GM21360 (cell line): ENCODE measurements around the gene ZNF783.
A peak's percentile ranks its signal among the peaks of the same experiment; 100 is the strongest.
"Not testable (repeated sequence)": the region's sequence is repeated elsewhere in the genome, so short reads cannot be mapped to it uniquely, and the experiment has no call there.

Experiments used
- ATAC-seq: cut with Tn5 transposase; IDR thresholded peaks from one replicate; pipeline ENCODE4 v1.9.1; 2021; ENCODE audit warnings: mild to moderate bottlenecking, moderate library complexity; ENCODE audit not compliant: unreplicated experiment

ZNF783 gene

DNA sequence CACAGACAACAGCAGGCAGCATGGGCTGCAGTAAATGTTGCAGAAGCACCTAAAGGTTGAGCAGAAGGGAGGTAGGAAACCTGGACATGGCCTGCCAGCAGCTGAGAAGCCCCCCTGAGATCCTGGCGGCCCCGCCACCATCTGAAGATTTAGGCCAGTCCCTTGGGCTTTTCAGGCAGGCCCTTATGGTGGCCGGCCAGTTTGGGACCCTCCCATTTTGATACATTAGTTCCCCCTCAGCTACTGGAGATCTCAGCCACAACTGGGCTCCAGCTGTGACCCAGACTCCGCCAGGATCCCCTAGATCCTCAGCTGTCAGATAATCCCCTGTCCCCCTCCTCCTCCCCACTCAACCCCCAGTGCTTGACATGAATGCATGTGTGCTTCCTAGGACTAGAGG is 34.4 kb downstream of the ZNF783 start:
- ATAC-seq, result no peak

DNA sequence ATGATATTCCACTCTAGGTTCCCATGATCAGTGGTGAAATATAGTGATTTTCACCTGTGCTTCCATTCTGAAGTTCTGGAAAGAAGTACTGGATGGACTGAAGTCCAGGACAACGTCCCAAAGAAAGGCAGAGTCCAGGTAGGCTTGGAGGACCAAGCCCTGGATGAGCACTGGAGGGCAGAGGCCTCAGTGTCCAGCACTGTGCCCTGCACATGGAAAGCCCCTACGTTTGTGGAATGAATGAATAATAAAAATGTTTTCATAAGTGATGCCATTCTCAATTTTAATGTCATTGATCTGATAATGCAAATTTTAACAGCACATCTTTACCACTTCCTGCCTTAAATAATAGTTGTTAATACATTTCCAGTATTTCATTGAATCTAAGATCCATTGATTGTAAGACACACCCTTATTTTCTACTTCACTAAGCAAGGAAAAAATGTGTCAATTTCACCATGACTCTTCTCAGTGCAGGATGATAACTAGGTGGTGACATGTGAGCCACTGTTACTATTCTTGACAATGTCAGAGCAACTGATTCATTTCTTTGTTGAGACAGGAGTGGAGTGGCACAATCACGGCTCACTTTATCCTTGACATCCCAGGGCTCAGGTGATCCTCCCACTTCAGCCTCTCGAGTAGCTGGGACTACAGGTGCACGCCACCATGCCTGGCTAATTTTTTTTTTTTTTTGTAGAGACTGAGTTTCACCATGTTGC is 35.2 kb downstream of the ZNF783 start:
- no peak for ATAC-seq

GRCh38 chr7:149300620-149301285 is 38.8 kb downstream of the ZNF783 start:
- no peak for ATAC-seq

DNA sequence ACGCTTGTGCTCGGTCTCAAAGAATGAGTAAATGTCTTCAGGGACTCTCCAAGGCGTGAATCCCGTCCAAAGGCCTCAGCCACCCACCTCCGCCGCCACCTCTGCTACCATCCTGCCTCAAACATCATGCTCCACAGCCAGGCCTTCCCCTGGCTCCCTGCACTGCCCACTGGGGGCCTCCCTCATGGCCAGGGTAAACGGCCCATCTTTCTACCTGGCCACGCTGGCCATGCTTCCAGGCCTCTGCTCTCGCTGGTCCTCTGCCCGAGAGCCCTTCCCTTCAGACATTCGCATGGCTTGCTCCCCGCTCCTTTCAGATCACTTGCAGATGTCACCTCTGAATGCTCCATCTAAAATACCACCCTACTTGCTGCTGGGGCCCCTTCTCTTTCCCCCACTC is 40.2 kb downstream of the ZNF783 start:
- no peak for ATAC-seq

DNA sequence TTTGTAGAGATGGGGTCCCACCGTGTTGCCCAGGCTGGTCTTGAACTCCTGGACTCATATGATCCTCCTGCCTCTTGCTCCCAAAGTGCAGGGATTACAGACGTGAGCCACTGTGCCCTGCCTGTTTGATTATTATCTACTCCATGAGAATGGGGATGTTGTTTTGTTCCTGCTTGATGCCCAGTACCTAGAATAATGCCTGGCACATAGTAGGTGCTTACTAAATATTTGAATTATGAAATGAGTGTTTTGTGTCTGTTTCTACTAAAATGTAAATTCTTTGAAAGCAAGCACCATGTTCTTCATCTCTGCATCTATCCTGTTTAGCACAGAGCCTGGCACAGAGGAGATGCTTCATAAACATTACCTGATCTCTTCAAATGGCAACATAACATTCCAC is 40.9 kb downstream of the ZNF783 start:
- ATAC-seq, result no peak

DNA sequence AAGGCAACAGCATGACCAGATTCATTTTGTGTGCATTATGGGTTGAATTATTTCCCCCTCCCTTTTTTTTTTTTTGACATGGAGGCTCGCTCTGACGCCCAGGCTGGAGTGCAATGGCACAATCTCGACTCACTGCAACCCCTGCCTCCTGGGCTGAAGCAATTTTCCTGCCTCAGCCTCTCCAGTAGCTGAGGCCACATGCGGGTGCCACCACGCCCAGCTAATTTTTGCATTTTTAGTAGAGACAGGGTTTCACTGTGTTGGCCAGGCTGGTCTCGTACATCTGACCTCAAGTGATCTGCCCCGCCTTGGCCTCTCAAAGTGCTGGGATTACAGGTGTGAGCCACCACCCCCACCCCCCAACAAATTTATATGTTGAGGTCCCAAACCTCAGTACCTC is 42.0 kb downstream of the ZNF783 start:
- ATAC-seq, result no peak

DNA sequence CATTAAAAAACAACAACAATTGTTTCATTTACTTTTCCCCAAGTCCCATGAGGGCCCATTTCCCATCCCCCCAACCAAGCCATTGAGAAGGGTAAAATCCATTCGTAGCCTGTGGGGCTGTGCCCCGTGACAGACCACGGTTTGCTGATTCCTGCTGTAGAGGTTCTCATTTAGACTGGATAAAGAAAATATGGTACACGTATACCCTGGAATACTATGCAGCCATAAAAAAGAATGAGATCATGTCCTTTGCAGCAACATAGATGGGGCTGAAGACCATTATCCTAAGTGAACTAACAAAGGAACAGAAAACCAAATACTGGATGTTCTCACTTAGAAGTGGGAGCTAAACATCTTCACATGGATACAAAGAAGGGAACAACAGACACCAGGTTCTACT is 44.9 kb downstream of the ZNF783 start:
- no peak for ATAC-seq

- ATAC-seq, result no peak
Measured at GRCh38 chr7:149307775-149308501, 45.9 kb downstream of the ZNF783 start.

DNA sequence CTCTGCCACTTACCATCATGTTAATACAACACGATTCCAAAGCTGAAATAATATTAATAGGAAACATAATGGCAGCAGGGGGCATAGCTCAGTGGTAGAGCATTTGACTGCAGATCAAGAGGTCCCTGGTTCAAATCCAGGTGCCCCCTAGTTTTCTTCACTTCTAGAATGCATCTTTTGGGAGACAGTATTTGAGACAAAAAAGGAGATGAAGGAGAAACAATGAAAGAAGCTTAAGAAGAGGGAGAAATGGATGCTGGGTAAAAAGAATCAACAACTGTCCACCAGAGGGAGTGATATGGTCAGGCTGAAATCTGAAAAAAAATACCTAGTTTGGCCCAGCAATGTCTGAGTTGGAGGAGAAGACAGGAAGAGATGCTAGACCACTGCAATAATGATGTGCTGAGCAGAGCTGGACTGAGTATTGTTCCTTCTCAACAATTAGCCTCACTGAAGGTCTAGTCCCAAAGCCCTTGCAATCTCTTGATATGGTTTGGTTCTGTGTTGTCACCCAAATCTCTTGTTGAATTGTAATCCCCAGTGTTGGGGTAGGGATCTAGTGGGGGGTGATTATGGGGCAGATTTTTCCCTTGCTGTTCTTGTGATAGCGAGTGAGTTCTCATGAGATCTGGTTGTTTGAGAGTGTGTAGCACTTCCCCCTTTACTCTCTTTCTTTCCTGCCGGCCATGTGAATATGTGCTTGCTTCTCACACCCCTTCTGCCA is 48.3 kb downstream of the ZNF783 start:
- ATAC-seq, result peak; percentile 55

GRCh38 chr7:149310990-149311573 is 49.1 kb downstream of the ZNF783 start:
- ATAC-seq, result no peak

- no peak for ATAC-seq
Measured at GRCh38 chr7:149313981-149314380, 52.0 kb downstream of the ZNF783 start.

- no peak for ATAC-seq
Measured at GRCh38 chr7:149316606-149317005, 54.6 kb downstream of the ZNF783 start.

DNA sequence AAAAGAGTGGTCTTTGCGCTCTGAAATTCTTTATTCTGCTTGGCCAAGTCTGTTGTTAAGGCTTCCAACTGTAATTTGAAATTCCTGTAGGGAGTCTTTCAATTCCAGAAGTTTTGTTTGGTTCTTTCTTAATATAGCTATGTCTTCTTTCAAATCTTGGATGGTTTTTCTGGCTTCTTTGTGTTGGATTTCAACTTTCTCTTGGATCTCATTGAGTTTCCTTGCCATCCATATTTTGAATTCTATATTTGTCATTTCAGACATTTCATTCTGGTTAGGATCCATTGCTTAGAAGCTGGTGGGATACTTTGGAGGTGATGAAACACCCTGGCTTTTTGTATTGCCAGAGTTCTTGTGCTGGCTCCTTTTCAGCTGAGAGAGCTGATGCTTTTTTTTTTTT is 55.5 kb downstream of the ZNF783 start:
- no peak for ATAC-seq

DNA sequence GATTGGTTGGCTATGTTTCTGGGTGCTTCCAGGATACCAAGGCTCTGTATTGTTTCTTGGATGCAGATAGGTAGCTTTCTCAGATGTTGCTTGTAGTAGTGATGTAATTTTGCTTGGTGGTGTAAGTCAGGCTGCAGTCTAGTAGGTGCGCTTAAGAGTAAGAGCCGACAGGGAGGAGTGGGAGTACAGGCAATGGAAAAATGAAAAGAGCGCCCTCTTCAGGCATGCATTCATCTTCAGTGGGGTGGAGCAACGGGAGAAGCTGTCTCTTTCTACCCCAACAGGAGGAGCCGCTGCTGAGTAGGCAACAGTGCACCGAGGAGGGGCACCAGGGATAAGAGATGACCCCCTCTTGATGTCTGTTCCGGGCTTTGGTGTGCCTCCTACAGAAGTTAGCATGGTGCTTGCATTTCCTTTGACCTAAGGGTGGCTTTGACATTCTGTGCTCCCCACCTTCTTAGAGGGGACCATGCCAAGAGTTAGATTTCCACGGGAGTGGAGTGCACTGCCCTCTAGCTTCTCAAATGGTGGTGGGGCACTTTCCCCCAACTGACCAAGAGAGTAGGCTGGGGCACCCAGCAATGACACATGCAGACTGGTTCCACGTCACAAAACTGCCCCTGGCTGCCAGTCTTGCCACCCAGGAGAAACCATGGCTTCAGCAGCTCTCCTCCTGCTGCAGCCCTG is 56.1 kb downstream of the ZNF783 start:
- no peak for ATAC-seq

DNA sequence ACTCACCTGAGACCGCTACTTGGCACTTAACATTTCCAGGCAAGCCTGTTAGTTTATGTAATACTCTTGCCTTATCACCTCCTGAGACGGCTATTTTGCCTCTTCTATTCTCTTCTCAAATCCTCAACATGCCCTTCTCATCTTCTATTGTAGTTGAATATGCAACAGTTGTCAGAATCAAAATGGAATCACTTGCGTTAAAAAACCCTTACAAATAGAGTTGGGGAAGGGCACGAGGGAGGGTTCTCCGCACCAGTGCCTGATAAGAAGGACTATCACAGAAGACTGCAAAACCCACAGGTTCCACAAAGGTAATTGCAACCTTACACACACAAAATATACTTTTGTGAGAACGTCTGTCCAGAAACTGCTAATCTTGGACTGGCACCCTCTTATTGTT is 57.4 kb downstream of the ZNF783 start:
- ATAC-seq, result no peak

- ATAC-seq, result no peak
Measured at GRCh38 chr7:149320313-149321124, 58.5 kb downstream of the ZNF783 start.

- ATAC-seq, result not testable (repeated sequence)
Measured at GRCh38 chr7:149321125-149321905, 59.3 kb downstream of the ZNF783 start.

- no peak for ATAC-seq
Measured at GRCh38 chr7:149321978-149322541, 60.1 kb downstream of the ZNF783 start.
